HK-2 (cell line): ENCODE data around the gene DENND2A.
"Not testable (repeated sequence)": the region's sequence is repeated elsewhere in the genome, so short reads cannot be mapped to it uniquely, and the experiment has no call there.

Experiments used
- DNase-seq: peaks from one replicate; pipeline ENCODE4 v3.0.0-alpha.2; 2018; ENCODE audit not compliant: unreplicated experiment

The DENND2A gene, protein sequence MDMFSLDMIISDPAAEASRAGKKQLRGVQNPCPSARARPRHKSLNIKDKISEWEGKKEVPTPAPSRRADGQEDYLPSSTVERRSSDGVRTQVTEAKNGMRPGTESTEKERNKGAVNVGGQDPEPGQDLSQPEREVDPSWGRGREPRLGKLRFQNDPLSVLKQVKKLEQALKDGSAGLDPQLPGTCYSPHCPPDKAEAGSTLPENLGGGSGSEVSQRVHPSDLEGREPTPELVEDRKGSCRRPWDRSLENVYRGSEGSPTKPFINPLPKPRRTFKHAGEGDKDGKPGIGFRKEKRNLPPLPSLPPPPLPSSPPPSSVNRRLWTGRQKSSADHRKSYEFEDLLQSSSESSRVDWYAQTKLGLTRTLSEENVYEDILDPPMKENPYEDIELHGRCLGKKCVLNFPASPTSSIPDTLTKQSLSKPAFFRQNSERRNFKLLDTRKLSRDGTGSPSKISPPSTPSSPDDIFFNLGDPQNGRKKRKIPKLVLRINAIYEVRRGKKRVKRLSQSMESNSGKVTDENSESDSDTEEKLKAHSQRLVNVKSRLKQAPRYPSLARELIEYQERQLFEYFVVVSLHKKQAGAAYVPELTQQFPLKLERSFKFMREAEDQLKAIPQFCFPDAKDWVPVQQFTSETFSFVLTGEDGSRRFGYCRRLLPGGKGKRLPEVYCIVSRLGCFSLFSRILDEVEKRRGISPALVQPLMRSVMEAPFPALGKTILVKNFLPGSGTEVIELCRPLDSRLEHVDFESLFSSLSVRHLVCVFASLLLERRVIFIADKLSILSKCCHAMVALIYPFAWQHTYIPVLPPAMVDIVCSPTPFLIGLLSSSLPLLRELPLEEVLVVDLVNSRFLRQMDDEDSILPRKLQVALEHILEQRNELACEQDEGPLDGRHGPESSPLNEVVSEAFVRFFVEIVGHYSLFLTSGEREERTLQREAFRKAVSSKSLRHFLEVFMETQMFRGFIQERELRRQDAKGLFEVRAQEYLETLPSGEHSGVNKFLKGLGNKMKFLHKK

DNA sequence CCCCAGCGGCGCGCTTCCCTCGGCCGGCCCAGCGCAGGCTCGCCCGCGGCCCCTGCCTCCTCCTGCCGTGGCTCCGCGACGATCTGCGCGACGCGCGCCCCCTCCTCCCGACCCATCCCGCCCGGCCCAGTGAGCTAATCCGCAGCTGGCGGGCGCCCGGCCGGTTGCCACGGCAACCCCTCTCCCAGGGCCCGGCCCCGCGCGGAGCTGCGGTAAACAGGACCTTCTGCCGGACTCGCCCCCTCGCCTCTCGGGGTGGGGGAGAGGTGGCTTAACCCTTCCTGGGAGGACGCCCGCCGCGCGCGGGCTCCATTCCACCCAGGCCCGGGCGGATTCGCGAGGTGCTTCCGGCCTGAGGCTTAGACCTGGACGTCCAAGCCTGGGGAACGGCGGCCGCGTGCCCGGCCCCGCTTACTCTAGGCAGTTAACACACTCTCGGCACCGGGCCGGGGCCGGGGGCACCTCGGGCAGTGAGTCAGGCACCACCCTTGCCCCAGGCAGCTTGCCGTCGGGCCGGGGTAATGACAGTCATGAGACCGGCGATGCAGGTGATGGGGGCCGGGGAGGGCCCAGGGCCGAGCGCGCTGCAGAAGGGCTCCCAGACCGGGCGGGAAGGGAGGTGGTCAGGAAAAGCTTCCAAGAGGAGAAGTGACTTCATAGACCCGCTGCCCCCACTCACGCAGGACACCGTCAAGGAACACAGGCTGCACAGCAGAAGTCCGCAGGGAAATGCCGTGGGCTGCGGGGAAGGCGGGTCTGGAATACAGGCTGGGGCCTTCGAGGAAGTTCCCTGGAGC lies at the start of gene DENND2A:
TSS of gene DENND2A (minus strand) at position 87 of the 797 bp plus-strand sequence. CDS start 38,416 bp downstream, outside the sequence.
- DNase-seq = no peak

DNA sequence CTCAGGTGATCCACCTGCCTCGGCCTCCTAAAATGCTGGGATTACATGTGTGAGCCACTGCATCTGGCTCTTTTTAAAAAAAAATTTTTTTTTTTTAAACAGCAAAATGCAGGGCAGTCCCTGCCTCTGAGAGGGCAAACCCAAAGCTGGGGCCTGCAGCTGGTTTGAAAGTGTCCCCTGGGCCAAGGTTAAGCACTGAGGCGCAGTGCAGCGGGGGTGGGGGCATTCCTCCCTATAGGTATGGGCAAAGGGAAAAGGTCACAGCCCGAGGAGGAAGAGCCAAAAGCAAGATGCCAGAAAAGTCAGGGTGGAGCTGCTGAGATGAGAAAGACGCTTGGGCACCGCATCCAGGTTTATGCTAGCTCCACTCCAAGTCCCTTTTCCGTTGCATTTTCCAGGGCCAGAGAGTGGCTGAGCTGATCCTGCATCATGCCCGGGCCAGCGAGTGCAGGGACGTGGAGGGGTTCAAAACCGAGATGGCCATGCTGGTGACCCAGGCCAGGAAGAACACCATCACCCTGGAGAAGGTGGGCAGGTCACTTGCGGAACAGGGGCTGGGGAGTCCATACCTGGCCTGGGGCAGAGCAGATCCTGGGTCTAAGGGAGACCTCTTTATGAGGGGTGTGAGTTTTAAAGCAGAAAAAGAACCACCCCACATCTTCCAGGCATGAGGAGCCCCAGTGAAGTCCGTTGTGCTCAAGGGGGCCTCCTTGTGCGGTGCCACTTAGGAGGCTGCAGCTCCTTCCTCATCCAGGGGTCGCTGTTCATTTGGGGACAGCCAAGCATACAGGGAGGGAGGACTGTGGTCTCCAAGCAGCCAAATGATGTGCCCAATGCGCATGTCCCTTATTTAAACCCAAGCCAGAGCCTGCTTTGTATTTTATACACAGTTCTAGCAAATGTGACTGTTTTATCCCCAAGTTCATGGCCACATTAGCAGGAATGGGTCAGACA lies 48.9 kb upstream of the DENND2A start:
- no peak for DNase-seq

DNA sequence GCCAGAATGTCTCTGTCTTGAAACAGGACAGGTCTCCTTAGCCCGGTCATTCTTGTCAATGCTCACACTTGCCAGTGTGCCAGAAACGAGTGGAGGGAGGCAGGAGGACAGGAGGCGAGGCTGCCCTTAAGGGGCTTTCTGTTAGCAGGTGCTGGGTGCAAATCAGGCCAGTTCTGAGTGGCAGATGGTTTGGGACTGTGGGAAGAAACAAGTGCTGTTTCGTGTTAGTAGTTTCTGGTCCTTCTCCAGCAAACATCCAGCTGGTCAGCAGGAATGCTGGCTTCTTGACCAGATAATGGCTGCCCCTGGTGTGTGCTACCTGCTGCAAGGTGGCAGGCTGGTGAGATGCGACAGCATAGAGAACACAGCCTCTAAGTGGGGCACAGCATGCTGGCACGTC lies 47.7 kb upstream of the DENND2A start:
- no peak for DNase-seq

GRCh38 chr7:140686921-140687320 lies 46.3 kb upstream of the DENND2A start:
- DNase-seq = no peak

DNA sequence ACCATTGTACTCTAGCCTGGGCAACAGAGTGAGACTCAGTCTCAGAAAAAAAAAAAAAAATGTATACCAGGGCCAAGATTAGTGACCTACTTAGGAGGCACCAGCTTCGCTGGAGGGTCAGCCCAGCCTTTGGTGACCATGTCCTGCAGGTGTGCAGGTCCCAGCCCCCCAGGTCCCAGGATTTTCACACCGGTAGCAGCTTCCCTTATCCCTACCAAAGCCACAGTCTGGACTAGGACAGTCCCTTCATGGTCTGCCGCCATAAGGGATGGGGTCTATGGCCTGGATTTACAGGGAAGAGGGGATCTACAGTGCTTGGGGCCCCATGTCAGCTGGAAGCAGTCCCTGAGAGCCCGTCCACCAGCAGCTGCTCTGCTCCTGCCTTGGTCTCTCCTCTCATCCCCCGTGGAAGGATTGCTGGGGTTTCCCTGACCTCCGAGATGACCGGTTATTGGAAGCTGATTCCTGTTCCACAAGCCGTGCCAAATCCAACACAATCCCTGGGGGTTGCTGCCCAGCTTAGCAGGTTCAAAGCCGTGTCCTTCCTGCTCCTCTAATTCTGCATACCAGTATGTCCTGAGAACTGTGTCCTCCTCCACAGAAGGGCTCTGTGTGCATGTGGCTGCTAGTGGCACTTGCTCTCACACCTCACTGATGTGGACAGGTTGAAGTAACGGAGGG lies 44.9 kb upstream of the DENND2A start:
- DNase-seq = no peak

GRCh38 chr7:140684066-140684950 lies 43.7 kb upstream of the DENND2A start:
- DNase-seq = no peak

- no peak for DNase-seq
Measured at GRCh38 chr7:140683657-140684056, 43.0 kb upstream of the DENND2A start.

DNA sequence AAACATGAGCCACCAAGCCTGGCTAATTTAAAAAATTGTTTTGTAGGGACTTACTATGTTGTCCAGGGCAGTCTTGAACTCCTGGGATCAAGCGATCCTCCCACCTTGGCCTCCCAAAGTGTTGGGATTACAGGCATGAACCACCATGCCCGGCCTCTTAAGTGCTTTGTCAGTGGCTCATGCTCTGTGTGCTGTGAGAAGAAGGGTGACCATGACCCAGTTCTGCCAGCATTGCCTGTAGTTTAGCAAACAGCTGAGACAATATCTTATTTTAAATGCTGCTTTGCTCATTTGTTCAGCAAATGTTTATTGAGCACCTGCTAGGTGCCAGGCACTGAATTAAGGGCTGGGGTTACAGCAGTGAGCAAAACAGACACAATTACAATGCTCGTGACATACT lies 41.2 kb upstream of the DENND2A start:
- no peak for DNase-seq

- DNase-seq = no peak
Measured at GRCh38 chr7:140680886-140681285, 40.3 kb upstream of the DENND2A start.

GRCh38 chr7:140679186-140679585 lies 38.6 kb upstream of the DENND2A start:
- DNase-seq = no peak

- DNase-seq = no peak
Measured at GRCh38 chr7:140678816-140679130, 38.2 kb upstream of the DENND2A start.

GRCh38 chr7:140678081-140678815 lies 37.6 kb upstream of the DENND2A start:
- no peak for DNase-seq

DNA sequence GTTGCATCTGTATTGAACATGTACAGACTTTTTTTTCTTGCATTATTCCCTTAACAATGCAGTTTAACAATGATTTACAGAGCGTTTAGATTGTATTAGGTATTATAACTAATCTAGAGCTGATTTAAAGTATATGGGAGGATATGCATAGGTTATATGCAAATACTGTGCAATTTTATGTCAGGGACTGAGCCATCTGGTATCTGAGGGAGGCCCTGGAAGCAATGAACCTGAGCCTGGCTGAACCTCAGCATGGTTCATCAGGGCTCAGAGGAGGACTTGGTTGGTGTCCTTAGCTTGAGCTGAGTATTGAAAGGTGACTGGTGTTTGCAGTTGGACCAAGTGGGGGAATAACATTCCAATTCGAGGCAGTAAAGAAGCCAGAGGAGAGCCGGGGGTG lies 36.9 kb upstream of the DENND2A start:
- DNase-seq = no peak

DNA sequence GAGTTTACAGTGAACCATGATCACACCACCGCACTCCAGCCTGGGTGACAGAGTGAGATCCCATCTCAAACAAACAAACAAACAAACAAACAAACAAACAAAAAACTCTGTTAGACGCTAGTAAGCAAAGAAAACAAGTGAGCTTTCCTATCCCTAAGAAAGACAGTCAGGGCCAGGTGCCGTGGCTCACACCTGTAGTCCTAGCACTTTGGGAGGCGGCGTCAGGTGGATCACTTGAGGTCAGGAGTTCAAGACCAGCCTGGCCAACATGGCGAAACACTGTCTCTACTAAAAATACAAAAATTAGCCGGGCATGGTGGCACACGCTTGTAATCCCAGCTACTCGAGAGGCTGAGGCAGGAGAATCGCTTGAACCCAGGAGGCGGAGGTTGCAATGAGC lies 36.3 kb upstream of the DENND2A start:
- DNase-seq = not testable (repeated sequence)

GRCh38 chr7:140676306-140676705 lies 35.7 kb upstream of the DENND2A start:
- DNase-seq = no peak

- DNase-seq = no peak
Measured at GRCh38 chr7:140675726-140676125, 35.1 kb upstream of the DENND2A start.

DNA sequence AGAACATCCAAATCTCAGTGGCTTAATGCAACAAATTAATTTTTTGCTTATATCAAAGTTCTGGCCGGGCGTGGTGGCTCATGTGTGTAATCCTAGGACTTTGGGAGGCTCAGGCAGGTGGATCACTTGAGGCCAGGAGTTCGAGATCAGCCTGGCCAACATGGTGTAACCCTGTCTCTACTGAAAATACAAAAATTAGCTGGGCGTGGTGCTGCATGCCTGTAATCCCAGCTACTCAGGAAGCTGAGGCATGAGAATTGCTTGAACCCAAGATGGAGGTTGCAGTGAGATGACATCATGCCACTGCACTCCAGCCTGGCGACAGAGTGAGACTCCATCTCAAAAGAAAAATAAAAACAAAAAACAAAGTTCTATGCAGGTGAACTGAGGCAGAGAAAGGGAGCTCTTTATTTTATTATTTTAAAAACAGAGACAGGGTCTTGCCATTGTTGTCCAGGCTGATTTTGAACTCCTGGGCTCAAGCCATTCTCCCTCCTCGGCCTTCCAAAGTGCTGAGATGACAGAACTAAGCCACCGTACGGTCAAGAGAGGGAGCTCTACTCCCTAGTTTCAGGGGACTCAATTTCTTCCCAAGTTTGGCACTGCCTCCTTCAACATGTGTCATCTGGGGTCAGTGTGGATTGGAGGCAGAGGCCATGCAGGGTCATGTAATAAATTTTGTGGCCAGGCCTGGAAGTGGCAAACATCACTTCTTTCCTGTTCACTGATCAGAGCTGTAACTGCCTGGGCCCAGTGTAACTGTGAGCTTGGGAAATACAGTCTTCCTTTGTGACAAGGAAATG lies 34.5 kb upstream of the DENND2A start:
- DNase-seq = peak; percentile 64

- no peak for DNase-seq
Measured at GRCh38 chr7:140674356-140674800, 33.8 kb upstream of the DENND2A start.
